Panc1 (cell line): ENCODE measurements around the gene DAND5. TPM values are rescaled to one million over a fixed set of nuclear protein-coding genes. Genes with fewer than 3 reads are reported as not detected.

Source experiments
- ATAC-seq: fragments of 200-7000 bp; cut with Tn5 transposase; 2 replicates; pipeline ENCODE4 v1.9.1; 2020; ENCODE audit warnings: mild to moderate bottlenecking, moderate library complexity
- BruUV-seq: library from RNA; stranded (reverse); fragments of 400-500 nt; replicated peaks from 2 replicates; lab custom pipeline; 2021; lab: Mats Ljungman, UMichigan
- CTCF ChIA-PET: fragments of 300-600 bp; sonication (Branson Sonifier 250); formaldehyde crosslinking; loops from one replicate; lab custom pipeline; 2022; ENCODE audit warnings: antibody characterized with exemption; lab: Charles Lee
- POLR2A ChIA-PET: fragments of 300-600 bp; sonication (Branson Sonifier 250); formaldehyde crosslinking; loops from one replicate; lab custom pipeline; 2022; ENCODE audit warnings: antibody characterized with exemption; lab: Charles Lee
- DNase-seq: peaks from one replicate; pipeline ENCODE4 v3.0.0-alpha.2; 2010; ENCODE audit warnings: low read depth, low spot score
- H3K27ac ChIP-seq: 2 replicates; pipeline ENCODE4 v1.5.1; 2011; ENCODE audit warnings: mild to moderate bottlenecking, low read length, inconsistent platforms
- H3K27me3 ChIP-seq: fragments of 200-500 bp; sonication (Bioruptor generic); 2 replicates; pipeline ENCODE4 v1.6.0; 2014; ENCODE audit warnings: low read length, inconsistent platforms; ENCODE audit not compliant: control insufficient read depth, insufficient read depth
- H3K36me3 ChIP-seq: fragments of 200-500 bp; sonication (Bioruptor generic); 2 replicates; pipeline ENCODE4 v1.5.1; 2014; ENCODE audit warnings: inconsistent platforms, mild to moderate bottlenecking, low read length, moderate library complexity; ENCODE audit not compliant: control insufficient read depth, insufficient read depth
- H3K4me1 ChIP-seq: 2 replicates; pipeline ENCODE4 v1.5.1; 2011; ENCODE audit warnings: inconsistent platforms, mild to moderate bottlenecking, low read length, moderate library complexity; ENCODE audit not compliant: control insufficient read depth, insufficient read depth
- H3K4me3 ChIP-seq, 2 experiments: 2 replicates each; pipeline ENCODE4 v1.5.1; 2011 to 2012; ENCODE audit warnings: low read depth in 2 of 2, low read length in 2 of 2, mild to moderate bottlenecking in 2 of 2, inconsistent platforms in 1 of 2, moderate library complexity in 1 of 2
- H3K9me3 ChIP-seq: fragments of 200-500 bp; sonication (Bioruptor generic); 2 replicates; pipeline ENCODE4 v1.5.1; 2014; ENCODE audit warnings: low read depth, mild to moderate bottlenecking, inconsistent platforms, low read length, moderate library complexity; ENCODE audit not compliant: control insufficient read depth, insufficient read depth
- POLR2AphosphoS5 ChIP-seq: IDR thresholded peaks from 2 replicates; pipeline ENCODE4 v1.6.1; 2012; ENCODE audit warnings: mild to moderate bottlenecking, low read depth, low read length, moderate library complexity
- REST ChIP-seq, 2 experiments: IDR thresholded peaks; 2 replicates each; pipeline ENCODE4 v1.6.1; 2011 to 2012; ENCODE audit warnings: low read depth in 2 of 2, control low read depth in 1 of 2, low read length in 1 of 2, mild to moderate bottlenecking in 1 of 2, moderate library complexity in 1 of 2; ENCODE audit not compliant: insufficient read depth in 1 of 2
- SIN3A ChIP-seq: IDR thresholded peaks from 2 replicates; pipeline ENCODE4 v1.6.1; 2012; ENCODE audit warnings: low read depth, mild to moderate bottlenecking, low read length, moderate library complexity, borderline replicate concordance; ENCODE audit not compliant: insufficient read depth
- TCF7L2 ChIP-seq: IDR thresholded peaks from 2 replicates; pipeline ENCODE4 v1.6.1; 2011; ENCODE audit warnings: mild to moderate bottlenecking, low read depth, low read length, inconsistent platforms
- in situ Hi-C: cut with HindIII; loops from 2 replicates; pipeline ENCODE4 v1.10.0; 2016; ENCODE audit warnings: low sequenced_read_pairs, low pct_unique_long_range_greater_than_20kb
- intact Hi-C: fragments of 100-400 bp; cut with micrococcal nuclease; formaldehyde crosslinking; loops from one replicate; pipeline ENCODE4 v1.10.0; 2022; ENCODE audit not compliant: unreplicated experiment
- total RNA-seq: library from RNA; stranded (reverse); gene quantifications from one replicate; pipeline ENCODE4 v1.2.1, GENCODE V29; 2021; ENCODE audit not compliant: unreplicated experiment
- TF ChIP-seq, protein P1 (sequence below): fragments of 450-650 bp; IDR thresholded peaks from 2 replicates; pipeline ENCODE4 v1.5.1; 2017; ENCODE audit warnings: mild to moderate bottlenecking

The DAND5 gene
- total RNA-seq, 1 experiment from 2014 or later: 0.54 TPM

GRCh38 chr19:12952488-12953137 lies 16.8 kb upstream of the DAND5 start:
- BruUV-seq: no TSS peak
- POLR2A ChIA-PET: no interaction called here
- Histone ChIP-seq H3K27ac (no peak overlapping the region; the same call in 1 of the 2 replicates), H3K27me3 (no peaks in the 10 kb centered on the region), H3K4me1 (peaks cover 31% of the 10 kb centered on the region), H3K9me3 (no peaks in the 10 kb centered on the region), H3K4me3 (no peak overlapping the region), H3K36me3 (peaks cover 11% of the 10 kb centered on the region)
- intact Hi-C loops (no loop called here), in situ Hi-C loops (no loop called here)
- no peak for TF ChIP-seq SIN3A
- no peak for TF ChIP-seq REST (IDR thresholded peaks at IDR 0.05; ENCODE audit: insufficient read depth in 1 of 2, low read depth in 2 of 2, low read length in 1 of 2)
- no peak for TF ChIP-seq TCF7L2
- no peak for TF ChIP-seq POLR2AphosphoS5
- TF ChIP-seq, protein P1, sequence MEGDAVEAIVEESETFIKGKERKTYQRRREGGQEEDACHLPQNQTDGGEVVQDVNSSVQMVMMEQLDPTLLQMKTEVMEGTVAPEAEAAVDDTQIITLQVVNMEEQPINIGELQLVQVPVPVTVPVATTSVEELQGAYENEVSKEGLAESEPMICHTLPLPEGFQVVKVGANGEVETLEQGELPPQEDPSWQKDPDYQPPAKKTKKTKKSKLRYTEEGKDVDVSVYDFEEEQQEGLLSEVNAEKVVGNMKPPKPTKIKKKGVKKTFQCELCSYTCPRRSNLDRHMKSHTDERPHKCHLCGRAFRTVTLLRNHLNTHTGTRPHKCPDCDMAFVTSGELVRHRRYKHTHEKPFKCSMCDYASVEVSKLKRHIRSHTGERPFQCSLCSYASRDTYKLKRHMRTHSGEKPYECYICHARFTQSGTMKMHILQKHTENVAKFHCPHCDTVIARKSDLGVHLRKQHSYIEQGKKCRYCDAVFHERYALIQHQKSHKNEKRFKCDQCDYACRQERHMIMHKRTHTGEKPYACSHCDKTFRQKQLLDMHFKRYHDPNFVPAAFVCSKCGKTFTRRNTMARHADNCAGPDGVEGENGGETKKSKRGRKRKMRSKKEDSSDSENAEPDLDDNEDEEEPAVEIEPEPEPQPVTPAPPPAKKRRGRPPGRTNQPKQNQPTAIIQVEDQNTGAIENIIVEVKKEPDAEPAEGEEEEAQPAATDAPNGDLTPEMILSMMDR: no peak
- DNase-seq (no peak), ATAC-seq (no peak)
- CTCF ChIA-PET: no interaction called here

- intact Hi-C loops (no loop called here), in situ Hi-C loops (no loop called here)
- BruUV-seq: TSS peak; percentile 95
- H3K9me3 ChIP-seq: no peaks in the 10 kb centered on the region
- peaks cover 30% of the 10 kb centered on the region for H3K4me1 ChIP-seq
- CTCF ChIA-PET: interaction anchor here (1.3 kb wide), 1 partner anchor 12 kb away, joined by 3 read pairs; no protein-coding TSS in a partner anchor
- H3K4me3 ChIP-seq: no peak overlapping the region
- no peaks in the 10 kb centered on the region for H3K27me3 ChIP-seq
- peak; percentile 35 for TF ChIP-seq POLR2AphosphoS5
- TF ChIP-seq REST (IDR thresholded peaks at IDR 0.05; ENCODE audit: insufficient read depth in 1 of 2, low read depth in 2 of 2, low read length in 1 of 2): no peak
- H3K36me3 ChIP-seq: peaks cover 10% of the 10 kb centered on the region
- DNase-seq (no peak), ATAC-seq (no peak)
- POLR2A ChIA-PET: no interaction called here
- H3K27ac ChIP-seq: peak overlapping the region; percentile 51; the same call in 1 of the 2 replicates
Observed at GRCh38 chr19:12953138-12953798, 16.1 kb upstream of the DAND5 start.
